Tibial nerve (tissue), 4 donors: ENCODE measurements around the gene LAP3.

Experiments
- CTCF ChIP-seq, 5 experiments: fragments of 200-600 bp in 3 of 5; fragments of 450-650 bp in 2 of 5; sonication (generic) in 3 of 5; IDR thresholded peaks; one replicate each; pipeline ENCODE4 v1.5.1; 2016 to 2019; ENCODE audit warnings: antibody characterized with exemption in 5 of 5, mild to moderate bottlenecking in 3 of 5, moderate library complexity in 2 of 5
- EP300 ChIP-seq, 2 donors: sonication (generic); formaldehyde crosslinking; IDR thresholded peaks; one replicate each; pipeline ENCODE4 v1.6.1; 2017; ENCODE audit warnings: antibody characterized with exemption in 2 of 2, mild to moderate bottlenecking in 1 of 2
- POLR2A ChIP-seq, 2 donors: fragments of 450-650 bp; IDR thresholded peaks; one replicate each; pipeline ENCODE4 v1.6.1; 2017; ENCODE audit warnings: antibody characterized with exemption in 2 of 2, mild to moderate bottlenecking in 2 of 2, moderate library complexity in 2 of 2

- no peak for TF ChIP-seq CTCF (IDR thresholded peaks at IDR 0.05)
- no peak for TF ChIP-seq POLR2A (IDR thresholded peaks at IDR 0.05)
- no peak for TF ChIP-seq EP300 (IDR thresholded peaks at IDR 0.05)
Observed at GRCh38 chr4:17633600-17633999, 56.6 kb downstream of the LAP3 start.
